WTC11 (cell line): ENCODE data around the gene ETS1.

Source experiments
- IRF2 ChIP-seq: sonication (generic); formaldehyde crosslinking; IDR thresholded peaks from 2 replicates; pipeline ENCODE4 v1.8.0; 2022; ENCODE audit warnings: low read depth, missing genetic modification reagents, borderline replicate concordance
- KAT7 ChIP-seq: sonication (generic); formaldehyde crosslinking; IDR thresholded peaks from 2 replicates; pipeline ENCODE4 v1.8.1; 2023; ENCODE audit warnings: missing genetic modification reagents, mild to moderate bottlenecking, borderline replicate concordance

DNA sequence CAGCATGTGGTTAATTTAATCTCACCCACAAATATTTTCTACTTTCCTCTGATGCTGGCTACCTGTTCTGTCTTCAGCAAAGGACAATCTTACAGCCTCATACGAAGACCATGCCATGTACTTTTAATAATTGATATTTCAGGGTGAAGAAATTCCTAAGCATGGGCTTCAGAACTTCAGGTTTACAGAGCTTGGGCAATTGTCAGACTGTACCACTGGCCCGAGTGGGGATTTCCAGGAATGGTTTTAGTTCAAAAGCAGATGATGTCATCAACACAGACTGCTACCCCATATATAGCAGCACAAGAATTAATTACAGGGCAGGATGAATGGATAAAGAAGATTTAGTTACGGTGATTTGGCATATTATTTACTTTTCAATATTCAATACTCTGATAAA is 171.8 kb downstream of the ETS1 start:
- TF ChIP-seq KAT7 (CRISPR knock-in tag) = no peak
- no peak for TF ChIP-seq IRF2 (CRISPR knock-in tag)
